ENCODE results near the gene RECQL. TPM values are rescaled to one million over a fixed set of nuclear protein-coding genes. Genes with fewer than 3 reads are reported as not detected.

Gene RECQL
- total and polyA plus RNA-seq, 2 donors (not counting 1 experiment from before 2014, with no cell fraction given): 54.8 to 62.6 TPM

DNA sequence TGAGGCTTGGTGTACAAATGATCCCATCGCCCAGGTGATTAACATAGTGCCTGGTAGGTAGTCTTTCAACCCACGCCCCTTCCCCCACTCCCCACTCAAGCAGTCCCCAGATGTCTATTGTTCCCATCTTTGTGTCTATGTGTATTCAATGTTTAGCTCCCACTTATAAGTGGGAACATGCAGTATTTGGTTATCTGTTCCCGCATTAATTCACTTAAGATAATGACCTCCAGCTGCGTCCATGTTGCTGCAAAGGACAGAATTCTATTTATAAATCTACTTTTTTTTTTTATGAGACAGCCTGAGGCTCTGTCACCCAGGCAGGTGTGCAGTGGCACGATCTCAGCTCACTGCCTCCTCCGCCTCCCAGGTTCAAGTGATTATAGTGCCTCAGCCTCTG is 40.3 kb upstream of the RECQL start:
- Histone ChIP-seq H3K9me3 (ENCODE audit: control insufficient read depth, insufficient read depth, low read depth, low read length) (no peaks in the 10 kb centered on the region), H3K4me3 (replicated peaks in 1 of 4; ENCODE audit: control extremely low read depth in 1 of 4, insufficient read depth in 1 of 4, low read depth in 3 of 4, low read length in 4 of 4) (no peak overlapping the region), H3K79me2 (ENCODE audit: control insufficient read depth, insufficient read depth, low read length) (no peaks in the 10 kb centered on the region), H2AFZ (ENCODE audit: low read length) (no peak overlapping the region), H3K4me1 (ENCODE audit: control insufficient read depth, extremely low read depth, insufficient read depth, low read length) (no peaks in the 10 kb centered on the region), H3K27ac (ENCODE audit: insufficient read depth, low read length) (no peak overlapping the region), H3K4me2 (ENCODE audit: extremely low read depth, insufficient read depth, low read length) (no peak overlapping the region), H4K20me1 (ENCODE audit: control insufficient read depth, extremely low read depth, insufficient read depth, low read length) (no peaks in the 10 kb centered on the region), H3K27me3 (ENCODE audit: control insufficient read depth, insufficient read depth, low read length) (no peaks in the 10 kb centered on the region), H3K36me3 (ENCODE audit: control insufficient read depth, insufficient read depth, low read length) (no peaks in the 10 kb centered on the region), H3K9ac (ENCODE audit: insufficient read depth, low read length) (no peak overlapping the region)
- TF ChIP-seq, protein P1, sequence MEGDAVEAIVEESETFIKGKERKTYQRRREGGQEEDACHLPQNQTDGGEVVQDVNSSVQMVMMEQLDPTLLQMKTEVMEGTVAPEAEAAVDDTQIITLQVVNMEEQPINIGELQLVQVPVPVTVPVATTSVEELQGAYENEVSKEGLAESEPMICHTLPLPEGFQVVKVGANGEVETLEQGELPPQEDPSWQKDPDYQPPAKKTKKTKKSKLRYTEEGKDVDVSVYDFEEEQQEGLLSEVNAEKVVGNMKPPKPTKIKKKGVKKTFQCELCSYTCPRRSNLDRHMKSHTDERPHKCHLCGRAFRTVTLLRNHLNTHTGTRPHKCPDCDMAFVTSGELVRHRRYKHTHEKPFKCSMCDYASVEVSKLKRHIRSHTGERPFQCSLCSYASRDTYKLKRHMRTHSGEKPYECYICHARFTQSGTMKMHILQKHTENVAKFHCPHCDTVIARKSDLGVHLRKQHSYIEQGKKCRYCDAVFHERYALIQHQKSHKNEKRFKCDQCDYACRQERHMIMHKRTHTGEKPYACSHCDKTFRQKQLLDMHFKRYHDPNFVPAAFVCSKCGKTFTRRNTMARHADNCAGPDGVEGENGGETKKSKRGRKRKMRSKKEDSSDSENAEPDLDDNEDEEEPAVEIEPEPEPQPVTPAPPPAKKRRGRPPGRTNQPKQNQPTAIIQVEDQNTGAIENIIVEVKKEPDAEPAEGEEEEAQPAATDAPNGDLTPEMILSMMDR (conservative IDR thresholded peaks at IDR 0.05 in 1 of 2, IDR thresholded peaks at IDR 0.05 in 1 of 2; ENCODE audit: low read depth in 1 of 2, low read length in 2 of 2): no peak
- no peak for TF ChIP-seq EZH2 (IDR thresholded peaks at IDR 0.05; ENCODE audit: low read length, missing control alignments)
- no peak for DNase-seq (ENCODE audit: low read depth in 2 of 2)

DNA sequence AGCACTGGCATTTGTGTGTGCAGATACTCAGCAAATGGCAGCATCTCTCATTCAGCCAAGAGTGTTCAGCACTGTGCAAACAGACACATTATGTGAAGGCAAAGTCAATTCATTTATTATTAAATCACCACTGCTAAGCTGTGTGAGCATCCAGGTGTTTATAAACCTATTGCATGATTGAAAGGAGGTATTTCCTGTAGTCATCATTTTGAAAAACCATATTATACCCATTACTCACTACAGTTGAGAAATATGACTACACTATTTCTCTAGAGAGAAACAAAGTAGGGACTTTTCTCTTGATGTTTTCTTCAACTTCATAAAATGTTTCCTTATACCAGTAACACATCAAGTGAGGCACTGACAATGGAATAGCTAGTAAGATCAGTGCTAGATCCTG is 38.4 kb upstream of the RECQL start:
- no peaks in the 10 kb centered on the region for H4K20me1 ChIP-seq (ENCODE audit: control insufficient read depth, extremely low read depth, insufficient read depth, low read length)
- TF ChIP-seq, protein P1 (conservative IDR thresholded peaks at IDR 0.05 in 1 of 2, IDR thresholded peaks at IDR 0.05 in 1 of 2; ENCODE audit: low read depth in 1 of 2, low read length in 2 of 2): no peak
- TF ChIP-seq EZH2 (IDR thresholded peaks at IDR 0.05; ENCODE audit: low read length, missing control alignments): no peak
- no peaks in the 10 kb centered on the region for H3K4me1 ChIP-seq (ENCODE audit: control insufficient read depth, extremely low read depth, insufficient read depth, low read length)
- H3K79me2 ChIP-seq (ENCODE audit: control insufficient read depth, insufficient read depth, low read length): no peaks in the 10 kb centered on the region
- no peak overlapping the region for H3K4me3 ChIP-seq (replicated peaks in 1 of 4; ENCODE audit: control extremely low read depth in 1 of 4, insufficient read depth in 1 of 4, low read depth in 3 of 4, low read length in 4 of 4)
- no peak overlapping the region for H3K27ac ChIP-seq (ENCODE audit: insufficient read depth, low read length)
- H3K36me3 ChIP-seq (ENCODE audit: control insufficient read depth, insufficient read depth, low read length): no peaks in the 10 kb centered on the region
- no peaks in the 10 kb centered on the region for H3K27me3 ChIP-seq (ENCODE audit: control insufficient read depth, insufficient read depth, low read length)
- H3K9me3 ChIP-seq (ENCODE audit: control insufficient read depth, insufficient read depth, low read depth, low read length): no peaks in the 10 kb centered on the region
- no peak for DNase-seq (ENCODE audit: low read depth in 2 of 2)
- H2AFZ ChIP-seq (ENCODE audit: low read length): no peak overlapping the region
- no peak overlapping the region for H3K9ac ChIP-seq (ENCODE audit: insufficient read depth, low read length)
- no peak overlapping the region for H3K4me2 ChIP-seq (ENCODE audit: extremely low read depth, insufficient read depth, low read length)

DNA sequence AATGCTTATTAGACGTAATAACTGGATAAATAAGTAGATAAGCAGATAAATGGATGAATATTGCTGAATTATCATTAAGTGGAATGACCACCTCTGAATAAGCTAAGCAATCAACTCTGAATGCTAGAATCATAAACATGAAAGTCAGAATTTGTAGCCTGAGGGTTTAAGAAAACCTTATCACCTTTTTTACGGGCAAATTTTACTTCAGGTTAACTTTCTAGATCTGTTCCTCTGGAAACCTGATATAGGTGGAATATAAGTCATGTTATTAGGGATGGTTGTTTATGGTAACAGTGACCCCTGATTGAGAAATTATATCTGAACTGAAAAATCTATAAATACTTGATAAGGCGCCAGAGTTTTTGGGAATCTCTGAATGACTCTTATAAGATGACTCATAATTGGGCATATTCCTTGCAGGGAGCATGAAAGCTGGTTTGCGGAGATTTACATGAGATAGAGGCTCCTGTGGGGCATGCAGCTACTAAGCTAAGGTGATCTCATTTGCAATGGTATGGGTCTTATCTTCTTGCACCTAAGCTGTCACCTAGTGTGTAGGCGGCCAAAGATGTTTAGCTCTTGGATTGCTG is 36.7 kb upstream of the RECQL start:
- H3K9me3 ChIP-seq (ENCODE audit: control insufficient read depth, insufficient read depth, low read depth, low read length): no peaks in the 10 kb centered on the region
- no peaks in the 10 kb centered on the region for H3K4me1 ChIP-seq (ENCODE audit: control insufficient read depth, extremely low read depth, insufficient read depth, low read length)
- DNase-seq (ENCODE audit: low read depth in 2 of 2): no peak
- no peak for TF ChIP-seq EZH2 (IDR thresholded peaks at IDR 0.05; ENCODE audit: low read length, missing control alignments)
- TF ChIP-seq, protein P1 (conservative IDR thresholded peaks at IDR 0.05 in 1 of 2, IDR thresholded peaks at IDR 0.05 in 1 of 2; ENCODE audit: low read depth in 1 of 2, low read length in 2 of 2): no peak
- H2AFZ ChIP-seq (ENCODE audit: low read length): no peak overlapping the region
- H3K4me3 ChIP-seq (replicated peaks in 1 of 4; ENCODE audit: control extremely low read depth in 1 of 4, insufficient read depth in 1 of 4, low read depth in 3 of 4, low read length in 4 of 4): no peak overlapping the region
- H3K27me3 ChIP-seq (ENCODE audit: control insufficient read depth, insufficient read depth, low read length): no peaks in the 10 kb centered on the region
- H3K27ac ChIP-seq (ENCODE audit: insufficient read depth, low read length): no peak overlapping the region
- no peaks in the 10 kb centered on the region for H3K79me2 ChIP-seq (ENCODE audit: control insufficient read depth, insufficient read depth, low read length)
- no peak overlapping the region for H3K4me2 ChIP-seq (ENCODE audit: extremely low read depth, insufficient read depth, low read length)
- H3K9ac ChIP-seq (ENCODE audit: insufficient read depth, low read length): no peak overlapping the region
- H3K36me3 ChIP-seq (ENCODE audit: control insufficient read depth, insufficient read depth, low read length): no peaks in the 10 kb centered on the region
- no peaks in the 10 kb centered on the region for H4K20me1 ChIP-seq (ENCODE audit: control insufficient read depth, extremely low read depth, insufficient read depth, low read length)

Data from fibroblast of lung (primary cell).